Suprapubic skin (tissue), 3 donors: Measurements from ENCODE around the gene CDADC1.

Source experiments
- POLR2AphosphoS5 ChIP-seq, 3 donors: sonication (generic); formaldehyde crosslinking; IDR thresholded peaks; one replicate each; pipeline ENCODE4 v1.6.1; 2017; ENCODE audit warnings: antibody characterized with exemption in 3 of 3
- TF ChIP-seq, protein P1 (sequence below), 2 donors: fragments of 200-600 bp in 1 of 2; fragments of 450-650 bp in 1 of 2; sonication (generic) in 1 of 2; IDR thresholded peaks; one replicate each; pipeline ENCODE4 v1.5.1; 2016 to 2019; ENCODE audit warnings: antibody characterized with exemption in 2 of 2, mild to moderate bottlenecking in 1 of 2, moderate library complexity in 1 of 2

DNA sequence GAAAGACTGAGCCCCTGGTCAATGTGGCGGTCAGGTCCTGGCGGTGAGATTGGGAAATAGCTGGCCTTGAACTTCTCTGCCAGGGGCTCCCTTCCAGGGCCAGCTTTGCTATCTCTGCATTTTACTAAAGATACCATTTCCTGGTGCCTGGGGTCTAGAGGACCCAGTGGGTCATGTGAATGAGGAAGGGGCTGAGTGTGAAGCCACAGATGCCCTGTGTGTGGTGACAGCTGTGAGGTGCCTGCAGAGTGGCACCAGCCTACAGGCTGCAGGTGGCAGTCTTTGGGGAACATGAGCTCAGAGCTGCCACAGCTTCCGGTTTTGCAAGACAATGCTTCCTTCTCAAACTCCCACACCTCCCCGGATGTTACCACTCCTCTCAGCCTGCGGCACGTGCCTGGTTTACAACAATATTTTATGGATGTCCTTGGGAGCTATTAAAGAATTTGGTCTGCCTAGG lies 32.8 kb upstream of the CDADC1 start:
- TF ChIP-seq, protein P1, sequence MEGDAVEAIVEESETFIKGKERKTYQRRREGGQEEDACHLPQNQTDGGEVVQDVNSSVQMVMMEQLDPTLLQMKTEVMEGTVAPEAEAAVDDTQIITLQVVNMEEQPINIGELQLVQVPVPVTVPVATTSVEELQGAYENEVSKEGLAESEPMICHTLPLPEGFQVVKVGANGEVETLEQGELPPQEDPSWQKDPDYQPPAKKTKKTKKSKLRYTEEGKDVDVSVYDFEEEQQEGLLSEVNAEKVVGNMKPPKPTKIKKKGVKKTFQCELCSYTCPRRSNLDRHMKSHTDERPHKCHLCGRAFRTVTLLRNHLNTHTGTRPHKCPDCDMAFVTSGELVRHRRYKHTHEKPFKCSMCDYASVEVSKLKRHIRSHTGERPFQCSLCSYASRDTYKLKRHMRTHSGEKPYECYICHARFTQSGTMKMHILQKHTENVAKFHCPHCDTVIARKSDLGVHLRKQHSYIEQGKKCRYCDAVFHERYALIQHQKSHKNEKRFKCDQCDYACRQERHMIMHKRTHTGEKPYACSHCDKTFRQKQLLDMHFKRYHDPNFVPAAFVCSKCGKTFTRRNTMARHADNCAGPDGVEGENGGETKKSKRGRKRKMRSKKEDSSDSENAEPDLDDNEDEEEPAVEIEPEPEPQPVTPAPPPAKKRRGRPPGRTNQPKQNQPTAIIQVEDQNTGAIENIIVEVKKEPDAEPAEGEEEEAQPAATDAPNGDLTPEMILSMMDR (IDR thresholded peaks at IDR 0.05) = no peak
- TF ChIP-seq POLR2AphosphoS5 (IDR thresholded peaks at IDR 0.05) = no peak
